Thymus (tissue), 11 donors: ENCODE data around the gene TP53AIP1. TPM values are rescaled to one million over a fixed set of nuclear protein-coding genes. Genes with fewer than 3 reads are reported as not detected.

ENCODE experiments used
- DNase-seq, 9 donors: peaks; one replicate each; pipeline ENCODE4 v3.0.0-alpha.2; 2013; ENCODE audit warnings: low spot score in 9 of 9, low read depth in 6 of 9, missing footprints in 1 of 9
- H3K27ac ChIP-seq, 2 donors: one replicate each; pipeline ENCODE4 v1.5.1; 2013; ENCODE audit warnings: control low read depth in 1 of 2, low read depth in 1 of 2, low read length in 1 of 2, mild to moderate bottlenecking in 1 of 2, moderate library complexity in 1 of 2
- H3K27me3 ChIP-seq, 2 donors: one replicate each; pipeline ENCODE4 v1.5.1; 2013; ENCODE audit warnings: low read length in 1 of 2; ENCODE audit not compliant: control insufficient read depth in 2 of 2, insufficient read depth in 1 of 2
- H3K36me3 ChIP-seq, 2 donors: one replicate each; pipeline ENCODE4 v1.5.1; 2013; ENCODE audit warnings: low read length in 1 of 2, mild to moderate bottlenecking in 1 of 2, moderate library complexity in 1 of 2; ENCODE audit not compliant: control insufficient read depth in 2 of 2, insufficient read depth in 2 of 2
- H3K4me1 ChIP-seq, 2 donors: one replicate each; pipeline ENCODE4 v1.5.1; 2013; ENCODE audit warnings: low read length in 2 of 2; ENCODE audit not compliant: control insufficient read depth in 2 of 2, insufficient read depth in 2 of 2
- H3K4me3 ChIP-seq, 2 donors: one replicate each; pipeline ENCODE4 v1.5.1; 2013; ENCODE audit warnings: low read length in 2 of 2, control low read depth in 1 of 2, mild to moderate bottlenecking in 1 of 2
- H3K9me3 ChIP-seq, 2 donors: one replicate each; pipeline ENCODE4 v1.5.1; 2013; ENCODE audit warnings: low read length in 1 of 2, mild to moderate bottlenecking in 1 of 2; ENCODE audit not compliant: control insufficient read depth in 2 of 2, insufficient read depth in 1 of 2
- WGBS: extraction: QIAGEN DNeasy Blood & Tissue Kit; methylation state at CpG from one replicate; pipeline ENCODE4 v1.1.7; 2013; 5-methylcytosine and 5-hydroxymethylcytosine counted together
- polyA plus RNA-seq: library from polyadenylated mRNA; stranded (reverse); fragments of 200-250 nt; gene quantifications from one replicate; pipeline ENCODE4 v1.2.3, GENCODE V29; 2013
- total RNA-seq: library from RNA; stranded (reverse); fragments of 120-200 nt; gene quantifications from one replicate; pipeline ENCODE4 v1.2.4, GENCODE V29; 2013
- donor health status: healthy.

Gene TP53AIP1
- total and polyA plus RNA-seq, 2 donors = 1.6 to 32.0 TPM

GRCh38 chr11:128901653-128902514 is 40.8 kb downstream of the TP53AIP1 start:
- peaks cover 1 to 5% of the 10 kb centered on the region in 2 donors for H3K9me3 ChIP-seq
- WGBS = 95% methylated on average over 29 of the region's 29 CpGs
- no peak overlapping the region for H3K27ac ChIP-seq
- no peak overlapping the region for H3K4me3 ChIP-seq
- no peaks in the 10 kb centered on the region for H3K36me3 ChIP-seq
- peaks cover 4 to 18% of the 10 kb centered on the region in 2 donors for H3K4me1 ChIP-seq
- H3K27me3 ChIP-seq = peaks cover 6 to 78% of the 10 kb centered on the region in 2 donors
- DNase-seq = no peak

GRCh38 chr11:128900468-128900867 is 42.2 kb downstream of the TP53AIP1 start:
- Histone ChIP-seq H3K4me3 (no peak overlapping the region), H3K27me3 (peaks cover 5 to 70% of the 10 kb centered on the region in 2 donors), H3K36me3 (no peaks in the 10 kb centered on the region), H3K27ac (no peak overlapping the region), H3K9me3 (no peaks in the 10 kb centered on the region), H3K4me1 (peaks cover 4 to 11% of the 10 kb centered on the region in 2 donors)
- DNase-seq = no peak
- 90% methylated on average over 4 of the region's 4 CpGs for WGBS

- H3K4me1 ChIP-seq = peaks cover 0 to 4% of the 10 kb centered on the region in 2 donors
- 95% methylated on average over 13 of the region's 13 CpGs for WGBS
- DNase-seq = no peak
Observed at GRCh38 chr11:128898580-128899344, 43.9 kb downstream of the TP53AIP1 start.

GRCh38 chr11:128897826-128898225 is 44.8 kb downstream of the TP53AIP1 start:
- DNase-seq = no peak
- Histone ChIP-seq H3K4me3 (no peak overlapping the region), H3K27me3 (peaks cover 1 to 69% of the 10 kb centered on the region in 2 donors), H3K4me1 (no peaks in the 10 kb centered on the region), H3K36me3 (no peaks in the 10 kb centered on the region), H3K9me3 (no peaks in the 10 kb centered on the region), H3K27ac (no peak overlapping the region)
- WGBS = 96% methylated on average over 1 of the region's 1 CpG

More at GRCh38 chr11:128898580-128899344, 43.9 kb downstream of the TP53AIP1 start:
- Histone ChIP-seq H3K4me3 (no peak overlapping the region), H3K27me3 (peaks cover 0 to 69% of the 10 kb centered on the region in 2 donors), H3K9me3 (no peaks in the 10 kb centered on the region), H3K27ac (no peak overlapping the region), H3K36me3 (no peaks in the 10 kb centered on the region)

- Histone ChIP-seq H3K27ac (no peak overlapping the region), H3K36me3 (no peaks in the 10 kb centered on the region), H3K9me3 (no peaks in the 10 kb centered on the region), H3K4me1 (no peaks in the 10 kb centered on the region), H3K27me3 (peaks cover 12 to 69% of the 10 kb centered on the region in 2 donors), H3K4me3 (no peak overlapping the region)
- WGBS = 77% methylated on average over 2 of the region's 2 CpGs
- no peak for DNase-seq
Observed at GRCh38 chr11:128896356-128896755, 46.3 kb downstream of the TP53AIP1 start.

GRCh38 chr11:128895526-128895925 is 47.1 kb downstream of the TP53AIP1 start:
- Histone ChIP-seq H3K4me1 (peaks cover 0 to 1% of the 10 kb centered on the region in 2 donors), H3K9me3 (no peaks in the 10 kb centered on the region), H3K27ac (no peak overlapping the region), H3K27me3 (peaks cover 19 to 69% of the 10 kb centered on the region in 2 donors), H3K36me3 (no peaks in the 10 kb centered on the region), H3K4me3 (no peak overlapping the region)
- WGBS = 96% methylated on average over 9 of the region's 9 CpGs
- no peak for DNase-seq

GRCh38 chr11:128894685-128895084 is 48.0 kb downstream of the TP53AIP1 start:
- Histone ChIP-seq H3K27ac (no peak overlapping the region), H3K27me3 (peaks cover 27 to 73% of the 10 kb centered on the region in 2 donors), H3K4me3 (no peak overlapping the region), H3K36me3 (no peaks in the 10 kb centered on the region), H3K9me3 (no peaks in the 10 kb centered on the region), H3K4me1 (peaks cover 0 to 4% of the 10 kb centered on the region in 2 donors)
- WGBS = 80% methylated on average over 6 of the region's 6 CpGs
- DNase-seq = no peak

- Histone ChIP-seq H3K9me3 (no peaks in the 10 kb centered on the region), H3K27me3 (peaks cover 31 to 76% of the 10 kb centered on the region in 2 donors), H3K36me3 (no peaks in the 10 kb centered on the region), H3K4me3 (no peak overlapping the region), H3K4me1 (peaks cover 0 to 4% of the 10 kb centered on the region in 2 donors), H3K27ac (no peak overlapping the region)
- WGBS = 92% methylated on average over 3 of the region's 3 CpGs
- DNase-seq = no peak
Observed at GRCh38 chr11:128894286-128894681, 48.4 kb downstream of the TP53AIP1 start.
